T-helper 9 cell (primary cell): ENCODE measurements around the gene PSAPL1.

ENCODE experiments used
- DNase-seq: peaks from one replicate; pipeline ENCODE4 v3.0.0-alpha.2; 2020

Gene PSAPL1

DNA sequence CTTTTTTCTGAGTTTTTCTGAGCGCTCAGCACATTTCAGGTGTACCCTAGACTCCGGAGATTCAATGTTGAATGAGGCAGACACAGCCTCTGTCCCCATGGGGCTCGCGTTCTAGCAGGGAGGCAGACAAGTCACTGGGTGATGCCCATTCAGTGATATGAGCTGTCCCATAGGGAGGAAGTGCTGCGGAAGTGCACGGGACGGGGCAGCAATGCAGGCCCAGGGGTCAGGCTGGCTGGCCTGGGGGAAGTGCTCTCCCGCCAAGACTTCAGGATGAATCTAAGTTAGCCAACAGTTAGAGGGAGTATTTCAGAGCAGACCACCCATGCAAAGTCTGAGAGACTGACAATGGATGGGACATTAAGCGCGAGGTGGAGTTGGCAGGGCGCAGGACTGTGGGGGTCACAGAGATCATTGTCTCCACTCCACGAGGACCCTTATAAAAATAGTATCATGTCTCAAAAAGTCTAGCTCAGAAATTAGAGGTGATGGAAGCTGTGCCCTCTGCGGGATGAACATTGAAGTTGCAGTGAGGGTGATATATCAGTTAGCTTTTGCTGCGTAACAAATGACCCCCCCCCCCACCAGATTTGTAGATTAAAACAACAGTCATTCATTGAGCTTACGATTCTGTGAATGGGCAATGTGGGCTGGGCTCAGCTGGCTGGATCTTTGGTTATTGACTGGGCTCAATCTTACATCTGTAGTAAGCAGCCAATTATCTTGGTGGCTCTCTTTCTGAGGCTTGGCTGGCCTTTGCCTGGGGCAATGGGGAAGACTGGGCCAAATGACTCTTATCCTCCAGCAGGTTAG lies 16.4 kb downstream of the PSAPL1 start:
- DNase-seq = no peak

DNA sequence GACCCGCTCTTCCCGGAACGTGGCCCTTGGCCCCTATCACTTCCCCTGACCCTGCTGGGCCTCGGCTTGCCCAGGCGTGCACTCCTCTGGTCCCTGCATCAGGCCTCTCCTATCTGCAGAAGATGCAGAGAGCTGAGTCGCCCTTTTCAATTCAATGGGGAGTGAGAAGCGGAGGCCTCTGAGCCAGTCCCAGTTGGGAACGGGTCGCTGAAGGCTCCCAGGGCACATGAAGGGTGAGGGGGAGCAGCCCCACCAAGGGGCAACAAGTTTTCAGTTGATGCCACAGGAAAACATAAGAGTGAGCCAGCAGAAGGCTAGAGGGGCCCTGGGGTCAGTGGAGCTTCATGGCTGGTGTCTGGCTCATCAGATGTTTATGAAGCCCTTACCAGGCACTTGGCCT lies 17.1 kb downstream of the PSAPL1 start:
- no peak for DNase-seq

DNA sequence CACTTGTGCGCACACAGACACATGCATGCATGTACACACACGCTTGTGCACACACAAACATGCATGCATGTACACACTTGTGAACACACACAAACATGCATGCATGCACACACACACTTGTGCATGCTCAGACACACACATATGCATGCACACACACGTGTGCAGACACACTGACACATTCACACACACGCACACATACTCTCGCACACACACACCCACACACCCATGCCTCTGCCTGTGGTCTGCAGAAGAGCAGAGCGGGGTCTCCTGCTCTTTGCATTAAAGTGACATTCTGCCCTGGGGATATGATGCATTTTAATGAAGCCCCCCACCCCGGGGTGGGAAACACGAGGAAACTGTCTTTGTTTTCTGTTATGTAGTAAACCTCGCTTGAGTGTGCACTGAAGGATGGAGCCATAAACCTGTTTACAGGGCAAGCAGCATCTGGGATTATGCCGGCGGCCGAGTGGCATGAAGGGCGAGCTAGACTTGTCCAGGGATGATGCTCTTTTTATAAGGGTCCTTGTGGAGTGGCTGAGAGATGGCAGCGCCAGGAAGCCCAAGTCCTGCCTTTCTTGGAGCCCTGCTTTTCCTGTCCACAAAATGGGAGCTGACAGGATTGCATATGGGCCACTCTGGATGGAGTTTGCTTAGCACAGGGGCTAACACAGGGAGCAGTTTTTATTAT lies 17.8 kb downstream of the PSAPL1 start:
- DNase-seq = no peak

DNA sequence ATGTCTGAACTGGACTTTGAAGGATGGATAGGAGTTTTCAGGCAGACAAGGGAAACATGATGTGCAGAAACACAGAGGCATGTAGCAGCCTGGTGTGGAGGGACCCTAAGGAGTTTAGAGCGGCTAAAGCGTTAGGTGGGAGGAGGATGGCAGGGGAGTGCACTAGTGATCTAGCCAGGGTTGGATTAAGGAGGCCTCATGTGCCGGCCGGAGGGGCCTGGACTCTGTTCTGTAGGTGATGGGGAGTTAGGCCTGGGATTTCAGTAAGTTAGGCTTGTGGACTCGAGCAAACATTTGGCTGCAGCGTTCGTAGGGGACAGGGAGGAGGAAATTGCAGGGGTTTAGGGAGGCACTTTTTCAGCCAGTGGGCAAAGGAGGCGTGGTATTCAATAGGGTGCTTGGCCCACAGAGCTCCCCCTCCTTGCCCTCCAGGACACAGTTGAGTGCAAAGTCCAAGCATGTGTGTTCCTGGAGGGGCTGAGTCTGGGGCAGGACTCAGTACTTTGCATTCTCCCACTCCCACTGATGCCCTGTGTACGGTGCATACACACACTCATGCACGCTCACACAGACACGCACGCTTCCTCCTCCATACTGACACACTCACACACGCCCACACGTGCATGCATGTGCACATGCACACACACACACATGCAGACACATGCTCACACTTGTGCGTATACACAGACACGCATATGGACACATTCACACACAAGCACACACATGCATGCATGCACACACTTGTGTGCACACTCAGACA lies 18.6 kb downstream of the PSAPL1 start:
- no peak for DNase-seq

DNA sequence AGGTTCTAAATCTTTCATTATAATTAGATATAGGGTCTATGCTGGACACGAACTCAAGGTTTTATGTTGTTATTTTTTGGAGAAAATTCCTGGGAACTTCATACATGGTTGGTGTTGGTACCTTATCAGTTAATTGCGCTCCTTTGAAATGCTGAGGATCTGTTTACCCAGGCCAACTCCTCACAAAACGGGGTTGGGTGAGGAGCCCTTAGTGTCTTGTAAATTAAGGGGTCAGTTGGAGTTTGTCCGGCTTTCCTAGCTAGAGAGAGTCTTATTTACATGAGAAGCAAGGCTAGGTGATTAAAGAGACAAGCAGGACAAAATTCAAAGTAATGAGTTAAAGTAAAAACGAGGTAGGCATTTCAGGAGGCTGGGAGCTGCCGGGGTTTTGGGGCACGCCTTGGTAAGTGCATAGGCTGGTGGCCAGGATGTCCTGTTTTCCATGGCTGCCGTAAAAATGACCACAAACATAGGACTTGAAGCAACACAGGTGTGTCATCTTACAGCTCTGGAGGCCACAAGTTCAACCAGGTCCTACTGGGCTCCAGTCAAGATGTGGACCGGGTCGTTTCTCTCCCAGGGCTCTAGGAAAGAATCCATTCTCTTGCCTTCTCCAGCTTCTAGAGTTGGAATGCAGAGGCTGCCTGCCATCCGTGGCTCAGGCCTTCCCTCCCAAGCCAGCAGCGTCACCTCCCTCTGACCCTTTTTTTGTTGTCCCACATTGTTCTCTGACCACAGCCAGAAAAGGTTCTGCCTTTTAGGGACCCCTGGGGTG lies 19.8 kb downstream of the PSAPL1 start:
- no peak for DNase-seq

DNA sequence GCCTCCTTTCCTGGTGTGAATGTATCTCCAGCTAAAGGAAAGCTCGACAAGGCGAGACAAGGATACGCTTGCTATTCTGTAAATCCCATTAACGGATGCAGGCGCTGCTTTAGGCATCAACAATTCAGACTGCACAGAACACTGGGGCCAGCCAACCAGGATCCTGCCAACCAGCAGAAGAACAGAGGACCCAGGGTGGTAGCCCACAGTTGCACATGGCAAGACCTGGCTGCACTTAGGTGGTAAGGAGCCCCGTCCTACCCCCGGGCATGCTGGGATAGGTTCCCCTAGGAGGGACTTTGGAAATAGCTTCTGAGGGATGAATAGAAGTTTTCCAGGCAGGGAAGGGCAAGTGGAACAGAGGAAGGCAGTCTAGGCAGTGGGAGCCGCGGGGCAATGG lies 20.7 kb downstream of the PSAPL1 start:
- DNase-seq = no peak

DNA sequence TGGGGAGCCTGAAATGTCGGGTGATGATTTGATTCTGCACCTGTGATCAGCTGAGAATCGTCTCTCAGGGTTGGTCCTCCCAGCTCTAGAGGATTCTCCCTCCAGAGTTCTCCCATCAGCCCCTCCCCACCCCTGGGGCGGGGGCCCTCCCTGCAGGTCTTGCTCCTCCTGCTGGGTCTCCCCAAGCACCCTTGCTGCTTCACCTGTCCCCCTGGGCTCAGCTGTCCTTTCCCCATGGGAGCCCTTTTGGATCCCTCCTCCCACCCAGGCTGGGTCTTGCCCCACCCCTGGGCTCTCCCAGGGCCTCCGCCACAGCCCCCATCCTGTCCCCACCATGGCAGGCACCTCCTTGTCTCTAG lies 22.2 kb downstream of the PSAPL1 start:
- no peak for DNase-seq

DNA sequence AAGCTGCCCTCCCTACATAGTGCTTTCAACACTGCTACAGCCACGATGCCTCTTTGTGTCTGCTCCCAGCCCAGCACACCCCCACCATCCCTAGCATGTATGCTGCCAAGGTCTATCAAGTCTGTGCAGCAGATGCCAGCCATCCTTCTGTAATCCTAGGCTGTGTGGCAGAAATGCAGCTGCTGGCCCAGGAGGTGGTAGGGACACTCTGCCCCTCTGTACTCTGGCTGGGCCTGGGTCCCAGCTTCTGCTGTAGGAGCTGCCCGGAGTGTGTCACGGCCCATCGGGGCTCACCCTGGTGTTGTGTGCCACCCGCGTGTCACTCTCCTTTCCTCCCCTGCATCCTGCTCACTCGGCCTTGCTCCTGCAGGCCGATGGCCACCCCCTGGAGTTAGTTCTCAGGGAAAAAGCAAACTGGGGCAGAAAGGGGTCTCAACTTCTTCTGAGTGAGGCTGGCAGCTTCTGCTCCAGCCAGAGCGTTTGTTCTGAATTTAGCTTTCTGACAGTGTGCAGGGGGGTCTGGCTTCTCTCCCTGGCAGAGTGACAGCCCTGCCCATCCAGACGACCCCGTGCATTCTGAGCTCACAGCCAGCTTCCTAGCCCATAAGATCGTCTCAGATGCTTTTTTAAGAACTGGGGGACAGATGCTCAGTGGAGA lies 22.7 kb downstream of the PSAPL1 start:
- DNase-seq = no peak

DNA sequence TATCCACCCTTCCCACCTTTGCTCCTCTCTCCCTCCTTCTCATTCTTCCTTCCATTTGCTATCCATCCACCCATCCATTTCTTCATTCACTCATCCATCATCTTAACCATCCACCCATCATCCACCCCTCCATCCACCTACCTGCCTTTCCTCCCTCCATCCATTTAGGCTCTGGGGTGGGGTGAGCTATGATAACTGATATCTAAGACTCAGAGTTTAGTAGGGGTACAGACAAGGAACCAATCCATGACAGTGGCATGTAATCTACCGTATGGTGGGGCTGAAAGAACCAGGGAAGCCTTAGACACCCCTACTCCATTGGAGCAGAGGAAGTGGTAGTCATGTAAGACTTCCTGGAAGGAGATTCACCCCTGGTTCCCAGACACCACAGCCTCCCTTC lies 23.2 kb downstream of the PSAPL1 start:
- no peak for DNase-seq

DNA sequence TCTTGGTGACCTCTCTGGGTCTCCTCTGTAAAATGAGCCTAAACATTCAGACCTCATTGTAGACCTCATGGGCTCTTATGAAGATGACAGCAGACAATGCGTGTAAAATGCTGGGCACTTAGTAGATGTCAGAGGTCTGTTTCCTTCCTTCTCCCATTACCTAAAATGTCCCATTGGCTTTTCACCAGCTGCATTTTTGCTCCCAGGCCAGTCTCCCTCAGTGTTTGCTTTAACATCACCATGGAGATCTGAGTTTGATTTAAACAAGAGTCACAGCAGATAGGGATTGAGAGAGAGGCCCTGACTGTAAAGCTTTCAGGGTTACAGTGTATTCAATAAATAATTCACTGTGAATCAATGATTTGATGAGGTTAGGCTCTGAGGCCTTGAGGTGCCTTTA lies 24.3 kb downstream of the PSAPL1 start:
- no peak for DNase-seq

DNA sequence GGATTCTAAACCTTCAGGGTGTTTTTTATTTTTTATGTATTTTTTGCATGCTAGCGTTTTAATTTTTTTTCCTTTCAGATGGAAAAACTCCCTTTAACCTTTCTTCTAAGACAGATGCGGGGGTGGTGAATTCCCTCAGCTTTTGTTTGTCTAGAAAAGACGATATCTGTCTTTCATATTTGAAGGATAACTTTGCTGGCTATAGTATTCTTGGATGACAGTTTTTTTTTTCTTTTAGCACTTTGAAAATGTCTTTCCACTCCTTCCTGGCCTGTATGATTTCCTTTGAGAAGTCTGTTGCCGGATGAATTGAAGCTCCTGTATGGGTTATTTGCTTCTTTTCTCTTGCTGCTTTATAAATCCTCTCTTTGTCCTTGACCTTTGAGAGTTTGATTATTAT lies 26.6 kb downstream of the PSAPL1 start:
- no peak for DNase-seq

DNA sequence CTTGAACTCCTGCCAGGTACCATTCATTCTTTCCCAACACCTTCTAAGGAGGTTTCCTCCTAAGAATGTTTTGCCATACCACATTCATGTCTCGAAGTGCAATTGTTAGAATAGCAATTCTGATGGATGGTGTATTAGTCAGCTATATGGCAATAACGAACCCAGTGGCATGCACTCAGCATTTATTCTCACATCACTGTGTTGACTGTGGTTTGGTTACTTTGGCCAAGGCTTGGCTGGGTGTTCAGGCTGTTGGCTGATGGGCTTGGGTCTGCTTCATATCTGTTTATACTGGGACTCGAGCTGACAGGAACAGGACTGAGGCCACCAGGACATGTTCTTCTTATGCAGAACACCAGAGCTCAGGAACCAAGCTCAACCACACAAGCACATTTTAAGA lies 31.7 kb downstream of the PSAPL1 start:
- no peak for DNase-seq

DNA sequence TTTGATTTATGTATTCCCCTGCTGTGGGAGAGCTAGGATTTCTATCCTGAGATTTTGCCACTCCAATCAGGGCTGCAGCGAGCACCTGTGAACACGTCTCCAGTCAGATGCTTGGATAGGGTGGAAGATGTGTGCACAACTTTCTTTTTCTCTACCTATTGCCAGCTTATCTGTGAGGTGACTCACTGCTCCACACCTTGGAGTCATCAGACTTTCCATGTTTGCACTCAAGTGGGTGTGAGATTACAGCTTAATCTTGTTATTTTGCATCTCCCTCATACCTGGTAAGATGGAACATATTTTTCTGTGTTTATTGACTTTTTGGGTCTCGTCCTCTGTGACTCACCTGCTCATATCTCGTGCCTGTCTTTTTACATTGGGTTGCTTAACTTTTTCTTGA lies 32.2 kb downstream of the PSAPL1 start:
- DNase-seq = no peak

DNA sequence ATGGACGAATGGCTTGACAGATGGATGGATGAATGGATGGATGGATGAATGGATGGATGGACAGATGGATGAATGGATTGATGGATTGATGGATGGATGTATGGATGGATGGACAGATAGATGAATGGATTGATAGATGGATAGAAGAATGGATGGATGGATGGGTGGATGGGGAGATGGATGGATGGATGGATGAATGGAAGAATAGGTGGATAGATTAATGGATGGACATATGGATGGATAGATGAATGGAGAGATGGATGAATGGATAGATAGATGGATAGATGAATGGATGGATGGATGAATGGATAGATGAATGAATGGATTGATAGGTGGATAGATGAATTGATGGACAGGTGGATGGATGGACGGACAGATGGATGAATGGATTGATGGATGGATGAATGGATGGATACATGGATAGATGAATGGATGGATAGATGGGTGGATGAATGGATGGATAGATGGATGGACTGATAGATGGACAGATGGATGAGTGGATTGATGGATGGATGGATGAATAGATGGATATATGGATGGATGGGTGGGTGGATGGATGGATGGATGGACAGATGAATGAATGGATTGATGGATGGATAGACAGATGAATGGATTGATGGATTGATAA lies 33.9 kb downstream of the PSAPL1 start:
- no peak for DNase-seq

DNA sequence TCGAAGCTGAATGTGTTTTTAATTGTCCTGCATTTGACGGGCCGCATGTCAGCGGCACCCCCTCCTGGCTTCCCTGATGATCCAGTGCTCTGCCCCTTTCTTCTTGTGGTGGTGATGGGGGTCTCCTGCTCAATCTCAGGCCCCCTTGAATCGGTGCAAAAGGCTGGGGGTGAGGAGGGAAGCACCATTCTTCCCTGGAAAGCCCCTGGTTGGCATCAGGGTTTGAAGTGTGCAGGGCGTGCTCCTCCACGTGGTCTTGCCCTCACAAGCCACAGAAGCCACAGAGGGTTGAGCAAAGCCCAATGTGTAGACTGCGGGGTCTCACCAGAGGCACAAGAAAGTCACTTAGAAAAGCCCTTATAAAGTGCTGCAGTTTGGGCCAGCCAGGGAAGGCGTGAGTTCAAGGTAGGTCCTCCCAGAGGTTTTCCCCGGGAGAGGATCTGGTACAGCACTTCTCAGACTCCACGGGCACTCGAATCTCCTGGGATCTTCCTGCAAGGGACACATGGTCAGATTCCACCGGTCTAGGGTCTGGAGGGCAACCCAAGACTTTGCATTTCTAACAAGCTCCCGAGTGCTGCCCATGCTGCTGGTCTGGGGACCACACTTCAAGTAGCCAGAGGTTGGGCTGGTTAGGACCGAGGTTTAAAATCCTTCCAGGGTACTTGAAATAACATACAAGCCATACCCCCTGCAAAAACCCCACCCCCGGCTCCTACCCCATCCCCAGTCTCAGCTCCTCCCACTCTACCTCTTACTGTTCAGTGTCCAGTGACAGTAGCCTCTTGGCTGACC lies 35.1 kb downstream of the PSAPL1 start:
- no peak for DNase-seq

DNA sequence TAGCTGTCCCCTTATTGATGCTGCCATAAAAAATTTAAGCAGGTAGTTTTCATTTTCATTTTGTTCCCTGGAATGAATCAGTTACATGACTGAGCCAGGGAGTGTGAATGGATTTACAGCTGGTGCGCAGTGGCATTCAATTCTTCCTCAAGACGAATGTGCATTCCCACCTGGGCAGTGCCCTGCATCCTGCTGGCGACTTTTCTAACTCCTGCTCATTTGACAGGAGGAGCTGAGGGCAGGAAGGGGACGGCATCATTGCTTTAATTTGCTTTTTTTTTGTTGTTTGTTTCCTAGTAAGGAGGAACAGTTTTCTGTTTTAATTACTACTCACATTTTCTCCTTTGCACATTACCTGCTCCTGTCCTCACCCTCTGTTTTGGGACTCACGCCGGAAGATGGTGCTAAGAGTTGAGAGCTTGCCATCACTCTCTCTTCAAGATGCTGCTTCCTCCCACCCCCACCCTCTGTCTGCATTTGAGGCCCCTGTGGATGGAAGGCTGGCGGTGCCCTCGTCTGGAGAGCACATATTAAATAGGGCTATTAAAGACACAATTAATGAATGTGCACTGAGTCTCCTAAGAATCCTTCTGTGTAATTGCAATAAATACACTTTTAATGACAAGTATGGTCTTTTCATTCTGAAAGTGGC lies 35.8 kb downstream of the PSAPL1 start:
- no peak for DNase-seq

DNA sequence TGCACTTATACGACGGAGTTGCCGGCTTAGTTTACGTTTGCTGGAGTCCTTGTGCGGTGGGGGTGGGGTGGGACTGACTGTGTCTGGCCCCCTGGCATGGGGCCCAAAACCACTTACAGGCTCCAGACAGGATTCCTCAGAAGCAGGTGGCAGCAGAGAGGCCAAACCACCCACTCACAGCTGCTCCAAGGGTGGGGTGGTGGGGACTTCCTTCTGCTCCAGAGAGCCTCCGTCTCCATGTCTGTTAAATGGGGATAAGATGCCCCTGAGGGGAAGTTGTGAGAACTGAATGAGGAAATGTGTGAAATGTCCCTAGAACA lies 36.7 kb downstream of the PSAPL1 start:
- no peak for DNase-seq

DNA sequence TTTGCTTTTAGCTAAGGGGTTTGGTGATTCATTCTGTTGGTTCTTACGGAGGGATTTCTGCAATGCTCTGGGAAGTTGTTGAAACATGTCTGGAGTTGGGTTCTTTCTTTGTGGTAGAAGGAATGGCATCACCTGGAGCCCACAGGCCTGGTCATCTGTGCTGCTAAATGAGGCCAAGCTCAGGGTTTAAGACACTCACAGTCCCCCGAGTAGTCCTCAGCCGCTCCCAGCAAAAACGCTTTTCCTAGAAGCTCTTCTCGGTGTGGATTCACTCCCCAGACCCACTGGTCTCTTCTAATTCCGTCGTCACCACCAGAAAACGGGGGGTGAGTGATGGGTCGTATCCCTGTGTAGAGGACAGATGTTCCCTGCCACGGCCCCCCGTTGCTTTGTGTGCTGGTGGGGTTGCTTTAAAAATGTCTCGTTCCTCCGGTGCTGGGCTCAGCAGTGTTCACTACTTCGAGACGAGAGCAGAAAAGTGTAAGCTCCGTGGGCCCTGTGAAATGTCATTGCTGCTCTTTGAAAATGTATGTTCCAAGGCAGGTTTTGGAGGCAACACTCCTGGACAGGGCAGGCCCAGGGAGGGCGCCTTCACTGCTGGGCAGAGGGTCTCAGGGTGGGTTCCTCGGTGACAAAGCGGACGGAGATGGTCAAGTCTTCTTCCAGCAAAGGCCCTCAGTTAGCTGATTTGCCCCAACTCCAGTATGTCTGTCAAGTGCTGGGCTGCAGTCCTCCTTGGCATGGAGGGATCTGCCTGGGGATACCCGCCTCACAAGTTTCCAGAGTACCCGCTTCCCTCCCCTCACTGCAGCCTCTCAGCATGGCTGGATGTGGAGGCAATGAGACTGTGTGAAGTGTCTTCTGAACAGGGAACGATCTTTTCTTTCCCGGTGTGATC lies 37.3 kb downstream of the PSAPL1 start:
- DNase-seq = no peak

DNA sequence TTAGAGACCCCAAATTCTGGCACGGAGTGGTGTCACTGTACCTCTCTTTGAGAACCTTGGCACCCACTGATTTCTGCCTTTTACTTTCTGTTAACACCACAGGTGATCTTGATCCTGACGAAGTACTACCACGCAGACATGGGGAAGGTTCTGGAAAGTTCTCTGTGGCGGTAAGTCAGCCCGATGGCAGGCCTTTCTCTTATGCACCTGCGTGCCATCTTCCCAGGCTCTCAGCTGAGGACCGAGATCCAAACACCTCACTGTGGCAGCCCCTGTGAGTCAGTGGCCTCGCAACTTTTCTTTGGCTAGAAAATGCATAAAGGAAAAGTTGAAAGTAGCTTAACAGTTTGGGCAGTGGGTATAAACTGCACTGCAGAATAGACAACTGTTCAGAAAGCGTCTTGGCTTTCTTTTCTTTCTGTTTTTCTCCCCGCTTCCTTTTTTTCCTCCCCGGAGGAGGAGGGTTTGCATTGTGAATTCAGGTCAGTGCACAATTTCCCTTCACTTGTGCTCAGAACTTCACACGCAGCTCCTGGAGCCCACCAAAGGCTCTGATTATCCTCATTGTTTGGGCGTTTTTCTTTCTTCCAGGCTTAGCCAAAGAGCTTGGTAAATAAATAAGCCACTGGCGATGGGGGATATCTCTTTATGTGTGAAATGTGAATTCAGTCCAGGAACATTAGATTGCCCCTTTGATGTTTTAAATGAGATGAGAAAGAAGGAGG lies 38.4 kb downstream of the PSAPL1 start:
- no peak for DNase-seq
